ENCODE results near the gene EDC3. TPM values are rescaled to one million over a fixed set of nuclear protein-coding genes. Genes with fewer than 3 reads are reported as not detected.
"Not testable (repeated sequence)": the region's sequence is repeated elsewhere in the genome, so short reads cannot be mapped to it uniquely, and the experiment has no call there.

Gene EDC3
- total RNA-seq, 4 donors from 2014 or later, result 12.7 to 22.7 (median 15.2) TPM

- ATAC-seq (ENCODE audit: low FRiP score) (no peak), DNase-seq (ENCODE audit: low spot score) (no peak)
- no peak for TF ChIP-seq CTCF (IDR thresholded peaks at IDR 0.05)
Observed at GRCh38 chr15:74630284-74631086, 65.3 kb downstream of the EDC3 start.

- ATAC-seq (ENCODE audit: low FRiP score); DNase-seq (ENCODE audit: low spot score): not testable (repeated sequence)
Observed at GRCh38 chr15:74629696-74630095, 66.1 kb downstream of the EDC3 start.

GRCh38 chr15:74628949-74629348 is 66.9 kb downstream of the EDC3 start:
- TF ChIP-seq CTCF (IDR thresholded peaks at IDR 0.05), result no peak
- DNase-seq (ENCODE audit: low spot score) (no peak), ATAC-seq (ENCODE audit: low FRiP score) (no peak)

- TF ChIP-seq CTCF (IDR thresholded peaks at IDR 0.05), result no peak
- DNase-seq (ENCODE audit: low spot score) (no peak), ATAC-seq (ENCODE audit: low FRiP score) (no peak)
Observed at GRCh38 chr15:74628199-74628598, 67.6 kb downstream of the EDC3 start.

- DNase-seq (ENCODE audit: low spot score) (no peak), ATAC-seq (ENCODE audit: low FRiP score) (no peak)
- TF ChIP-seq CTCF (IDR thresholded peaks at IDR 0.05), result no peak
Observed at GRCh38 chr15:74627766-74628165, 68.1 kb downstream of the EDC3 start.

- ATAC-seq (ENCODE audit: low FRiP score) (no peak), DNase-seq (ENCODE audit: low spot score) (no peak)
- TF ChIP-seq CTCF (IDR thresholded peaks at IDR 0.05), result no peak
Observed at GRCh38 chr15:74626752-74627692, 68.8 kb downstream of the EDC3 start.

GRCh38 chr15:74626336-74626735 is 69.5 kb downstream of the EDC3 start:
- no peak for DNase-seq (ENCODE audit: low spot score)
- no peak for TF ChIP-seq CTCF (IDR thresholded peaks at IDR 0.05)
- ATAC-seq (ENCODE audit: low FRiP score), result no peak
